Cardiac septum (tissue), 1 donor: Measurements from ENCODE around the gene TUBG2. TPM values are rescaled to one million over a fixed set of nuclear protein-coding genes. Genes with fewer than 3 reads are reported as not detected.

Experiments
- DNase-seq: peaks from one replicate; pipeline ENCODE4 v3.0.0-alpha.2; 2020; ENCODE audit warnings: low spot score
- intact Hi-C: fragments of 100-400 bp; cut with DNase I; formaldehyde crosslinking; loops from one replicate; pipeline ENCODE4 v1.14.0; 2022
- total RNA-seq: library from RNA; stranded (reverse); fragmentation: NEBNext Ultra II Directional; extraction: Animal tissue kit (Norgen Biotek cat#: 25700); gene quantifications from one replicate; pipeline ENCODE4 v1.2.1, GENCODE V29; 2021
- donor health status: DM: no; HTN: no; CAD: no.

Gene TUBG2
- total RNA-seq, 1 donor from 2014 or later: 21.9 TPM

GRCh38 chr17:42675348-42675964 lies 16.4 kb downstream of the TUBG2 start:
- intact Hi-C loops: loop anchor here (2.0 kb wide), 1 partner anchor 67 kb away; the partner anchor contains the start of genes RETREG3 and TUBG1
- no peak for DNase-seq

DNA sequence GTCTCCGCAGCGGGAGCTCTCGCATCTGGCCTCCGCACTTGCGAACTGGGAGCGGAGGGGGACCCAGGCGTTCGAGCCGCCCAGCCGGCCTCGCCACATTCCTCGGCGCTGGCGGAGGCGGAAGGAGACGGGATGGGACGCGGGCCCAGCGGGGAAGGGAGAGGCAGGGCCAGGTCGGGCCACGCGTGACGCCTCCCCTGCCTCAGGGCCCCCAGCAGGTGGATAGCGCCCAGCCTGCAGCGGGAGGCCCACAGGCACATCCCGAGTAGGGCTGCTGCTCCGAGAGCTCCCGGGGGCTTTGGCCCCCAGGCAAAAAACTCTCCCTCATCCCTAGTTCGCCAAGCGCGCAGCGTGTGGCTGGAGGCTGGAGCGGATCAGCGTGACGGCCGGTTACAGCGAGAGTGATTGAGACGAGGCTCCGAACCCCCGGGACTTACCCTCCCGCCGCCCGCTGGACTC lies 16.9 kb downstream of the TUBG2 start:
- intact Hi-C loops: loop anchor here (2.0 kb wide), 1 partner anchor 67 kb away; the partner anchor contains the start of genes RETREG3 and TUBG1
- DNase-seq: no peak

- DNase-seq: no peak
- intact Hi-C loops: no loop called here
Measured at GRCh38 chr17:42676424-42677011, 17.4 kb downstream of the TUBG2 start, which contains the start of gene PLEKHH3. Gene PLEKHH3 (minus strand): TSS chr17:42676994. CDS start chr17:42676563, 431 bp downstream.

GRCh38 chr17:42677012-42677857 lies 18.2 kb downstream of the TUBG2 start:
- peak; percentile 100 for DNase-seq
- intact Hi-C loops: no loop called here

DNA sequence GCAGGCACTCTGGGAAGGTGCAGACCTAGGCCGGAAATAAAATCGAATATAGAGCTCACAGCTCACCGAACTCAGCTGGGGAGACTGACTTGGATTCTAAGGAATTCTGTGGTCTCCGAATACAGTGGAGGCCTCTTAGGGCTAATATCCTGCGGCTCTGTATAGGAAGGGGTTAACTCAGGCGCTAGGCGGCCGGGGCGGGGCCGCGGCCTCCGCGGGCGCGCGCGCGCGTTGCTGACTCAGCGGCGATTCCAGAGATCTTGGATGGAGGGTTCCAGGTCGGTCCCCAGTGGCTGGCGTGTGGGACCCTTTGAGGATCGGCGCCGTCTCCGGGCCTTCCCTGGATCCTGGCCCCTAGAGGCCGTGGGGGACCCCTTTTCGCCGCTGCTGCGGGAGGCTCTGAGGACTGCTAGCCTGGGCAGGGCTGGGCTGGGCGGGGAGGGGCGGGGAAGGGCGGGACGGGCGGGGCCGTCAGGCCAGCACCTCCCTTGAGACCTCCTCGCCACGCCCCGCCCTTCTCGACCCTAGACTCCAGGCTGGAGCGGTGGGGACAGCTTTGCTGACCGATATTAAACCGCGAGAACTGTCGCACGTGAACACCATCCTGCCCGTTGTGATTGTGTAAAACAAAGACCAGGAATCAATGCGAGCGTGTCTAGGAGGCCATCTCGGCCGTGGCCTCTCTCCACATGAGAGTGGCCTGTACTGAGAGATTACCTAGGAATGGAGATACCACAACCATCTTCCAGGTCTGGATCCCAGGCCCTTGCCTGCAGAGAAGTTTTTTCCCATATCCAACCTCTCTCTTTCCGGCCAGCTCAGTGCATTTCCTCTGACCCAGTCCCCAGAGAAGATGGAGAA lies 19.1 kb downstream of the TUBG2 start:
- peak; percentile 91 for DNase-seq
- intact Hi-C loops: loop anchor here (2.0 kb wide), 1 partner anchor 59 kb away; no protein-coding TSS in a partner anchor

DNA sequence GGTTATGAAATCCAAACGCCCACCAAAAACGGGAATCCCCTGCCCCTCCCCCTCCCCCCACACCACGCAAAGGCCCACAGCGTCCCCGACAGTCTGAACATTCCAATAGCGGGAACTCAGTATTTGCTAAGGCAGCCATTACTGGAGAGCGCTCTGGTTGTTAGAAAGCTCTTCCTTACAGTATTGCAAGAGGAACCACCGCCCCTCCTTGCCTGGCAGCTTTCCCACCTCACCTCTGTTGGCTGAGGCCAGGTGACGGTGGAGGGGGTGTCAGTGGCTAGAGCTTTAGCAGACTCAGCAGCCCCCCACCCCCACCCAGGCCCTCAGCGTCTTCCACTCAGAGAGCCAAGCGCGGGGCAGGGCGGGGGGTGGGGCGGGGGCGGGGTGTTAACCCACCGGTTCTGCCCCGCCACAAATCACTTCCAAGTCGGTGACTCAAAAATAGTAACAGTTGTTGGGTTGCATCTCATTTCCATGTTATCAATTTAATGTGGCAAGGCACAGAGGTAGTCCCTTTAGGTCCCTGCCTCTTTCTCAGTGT lies 19.9 kb downstream of the TUBG2 start:
- intact Hi-C loops: loop anchor here (1.0 to 2.0 kb wide), 2 partner anchors 60 to 101 kb away; no protein-coding TSS in a partner anchor
- no peak for DNase-seq

DNA sequence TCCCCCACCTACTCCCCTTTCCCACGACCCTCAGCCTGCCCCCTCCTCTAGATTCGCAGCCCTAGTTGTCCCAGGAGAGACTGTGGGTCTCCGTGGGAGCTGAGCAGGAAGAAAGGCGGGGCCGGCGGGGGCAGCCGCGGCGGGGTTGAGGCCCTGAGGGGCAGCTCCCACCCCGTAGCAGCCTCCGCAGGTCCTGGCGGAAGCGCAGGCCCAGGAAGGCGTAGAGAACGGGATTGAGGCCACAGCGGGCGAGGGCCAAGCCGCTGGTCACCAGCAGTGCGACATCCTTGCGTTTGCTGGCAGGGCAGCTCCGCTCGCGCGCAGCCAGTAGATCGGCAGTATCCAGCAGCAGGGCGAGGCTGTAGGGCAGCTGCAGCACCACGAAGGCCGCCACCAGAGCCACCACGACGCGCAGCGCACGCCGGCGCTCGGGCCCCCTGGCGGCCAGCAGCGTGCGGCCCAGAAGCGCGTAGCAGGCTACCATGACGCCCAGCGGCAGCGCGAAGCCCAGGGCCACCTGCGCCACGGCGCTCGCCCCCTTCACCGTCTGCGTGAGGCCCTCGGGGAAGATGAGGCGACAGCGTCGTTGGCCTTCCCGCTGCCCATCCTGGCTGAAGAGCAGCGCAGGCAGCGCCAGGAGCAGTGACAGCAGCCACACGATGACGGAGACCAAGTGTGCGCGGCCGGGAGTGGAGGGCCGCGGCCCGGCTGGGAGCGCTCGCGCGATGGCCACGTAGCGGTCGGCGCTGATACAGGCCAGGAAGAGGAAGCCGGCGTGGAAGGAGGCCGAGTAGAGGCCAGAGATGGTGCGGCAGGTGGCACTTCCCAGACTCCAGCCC lies 20.6 kb downstream of the TUBG2 start:
- peak; percentile 90 for DNase-seq
- intact Hi-C loops: loop anchor here (1.0 to 5.0 kb wide), 3 partner anchors 61 to 101 kb away; partner anchors contain the start of gene EZH1

- no peak for DNase-seq
- intact Hi-C loops: loop anchor here (5.0 kb wide), 1 partner anchor 67 kb away; the partner anchor contains the start of gene EZH1
Measured at GRCh38 chr17:42680331-42680808, 21.3 kb downstream of the TUBG2 start.

DNA sequence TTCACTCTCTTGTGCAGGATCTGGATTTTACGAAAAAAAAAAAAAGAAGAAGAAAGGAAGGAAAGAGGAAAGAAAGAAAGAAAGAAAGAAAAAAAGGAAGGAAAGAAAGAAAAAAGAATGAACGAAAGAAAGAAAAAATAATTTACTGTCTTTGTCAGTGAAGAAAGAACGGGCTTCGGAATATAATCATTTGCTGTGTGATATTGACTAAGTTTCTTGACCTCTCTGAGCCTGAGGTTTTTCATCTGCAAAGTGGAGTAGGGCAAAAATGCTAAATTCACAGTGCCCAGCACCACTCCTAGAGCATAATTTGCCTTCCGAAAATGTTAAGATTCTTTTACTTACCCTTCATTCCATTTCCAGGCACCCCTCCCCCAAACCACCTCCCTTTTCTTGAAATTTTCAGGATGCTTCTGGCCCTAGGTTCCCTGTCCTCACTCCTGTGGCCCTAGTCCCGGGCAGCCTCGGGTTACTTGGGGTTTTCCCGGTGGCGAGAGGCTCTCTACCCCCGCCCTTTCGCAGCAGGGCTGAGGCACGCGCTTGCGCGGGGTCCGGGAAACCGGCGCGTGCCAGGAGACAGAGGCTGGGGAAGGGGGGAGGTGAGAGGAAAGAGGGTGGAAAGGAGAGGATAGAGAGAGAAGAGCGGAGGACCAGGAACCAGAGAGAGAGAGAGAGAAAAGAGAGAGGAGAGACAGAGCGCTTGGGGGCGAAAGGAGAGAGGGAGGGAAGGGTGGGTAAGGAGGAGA lies 23.1 kb downstream of the TUBG2 start, which contains the start of gene CNTNAP1:
CNTNAP1 (plus strand) TSS at position 556 of the 746 bp plus-strand sequence. CDS start 299 bp downstream, outside the sequence.
- DNase-seq: no peak
- intact Hi-C loops: loop anchor here (5.0 kb wide), 1 partner anchor 65 kb away; the partner anchor contains the start of gene EZH1

DNA sequence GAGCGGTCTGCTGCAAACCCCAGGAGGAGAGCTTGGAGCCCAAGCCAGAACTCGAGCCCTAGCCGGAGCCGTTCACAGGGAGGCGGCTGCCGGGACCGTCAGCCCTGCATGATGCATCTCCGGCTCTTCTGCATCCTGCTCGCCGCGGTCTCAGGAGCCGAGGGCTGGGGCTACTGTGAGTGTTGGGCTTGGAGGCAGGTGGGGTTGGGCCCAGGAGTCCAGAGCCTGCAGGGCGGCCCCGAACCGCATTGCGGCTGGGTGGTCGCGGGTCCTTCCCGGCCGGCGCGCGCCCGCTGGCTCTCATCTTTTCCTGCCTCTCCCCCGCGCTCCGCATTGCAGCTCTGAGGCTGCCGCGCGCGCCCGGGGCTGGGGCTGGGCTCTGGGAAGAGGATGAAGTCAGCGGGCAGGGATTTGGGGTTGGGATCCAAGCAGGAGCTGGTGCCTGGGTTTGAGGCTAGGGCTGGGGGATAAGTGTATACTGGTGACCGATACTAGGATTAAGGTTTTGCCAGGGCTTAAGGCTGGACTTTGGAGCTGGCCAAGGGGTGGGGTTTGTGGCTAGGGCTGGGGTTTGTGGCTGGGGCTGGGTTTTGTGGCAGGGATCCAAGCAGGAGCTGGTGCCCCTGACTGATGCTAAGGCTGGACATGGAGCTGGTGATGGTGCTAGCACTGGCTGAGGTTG lies 23.8 kb downstream of the TUBG2 start:
- intact Hi-C loops: loop anchor here (5.0 kb wide), 1 partner anchor 64 kb away; the partner anchor contains the start of gene EZH1

GRCh38 chr17:42683407-42684034 lies 24.4 kb downstream of the TUBG2 start:
- DNase-seq: no peak
- intact Hi-C loops: loop anchor here (5.0 kb wide), 1 partner anchor 64 kb away; the partner anchor contains the start of gene EZH1

More for the DNA sequence above, 23.8 kb downstream of the TUBG2 start:
- DNase-seq: no peak

- intact Hi-C loops: loop anchor here (5.0 kb wide), 1 partner anchor 62 kb away; the partner anchor contains the start of gene EZH1
- no peak for DNase-seq
Measured at GRCh38 chr17:42684929-42685556, 26.0 kb downstream of the TUBG2 start.

- DNase-seq: no peak
- intact Hi-C loops: no loop called here
Measured at GRCh38 chr17:42685831-42686230, 26.7 kb downstream of the TUBG2 start.

DNA sequence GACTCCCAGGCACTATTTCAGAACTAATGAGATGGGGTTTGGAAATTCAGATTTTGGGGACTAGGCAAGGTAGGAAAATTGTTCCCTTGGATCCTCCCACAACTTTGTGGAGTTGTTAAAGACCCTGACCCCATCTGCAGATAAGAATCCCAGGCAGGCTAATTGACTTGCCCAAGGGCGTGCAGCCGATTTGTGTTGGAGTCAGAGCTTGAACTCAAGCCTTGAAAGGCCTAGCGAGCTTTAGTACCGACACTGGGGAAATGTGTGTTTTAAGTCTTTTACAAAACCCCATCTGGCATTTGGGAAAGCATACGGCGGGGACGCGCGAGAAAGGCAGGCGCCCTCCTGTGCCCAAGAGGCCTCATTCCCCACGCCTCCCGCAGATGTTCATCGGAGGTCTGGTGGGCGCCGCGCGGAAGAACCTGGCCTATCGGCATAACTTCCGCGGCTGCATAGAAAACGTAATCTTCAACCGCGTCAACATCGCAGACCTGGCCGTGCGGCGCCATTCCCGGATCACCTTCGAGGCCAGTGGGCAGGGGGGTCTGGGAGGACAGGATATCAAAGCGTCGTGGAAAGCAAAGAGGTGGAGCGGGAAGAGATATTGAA lies 27.5 kb downstream of the TUBG2 start:
- no peak for DNase-seq
- intact Hi-C loops: no loop called here
